HG03558 (cell line): ENCODE measurements around the gene DUSP22.
"Not testable (repeated sequence)": the region's sequence is repeated elsewhere in the genome, so short reads cannot be mapped to it uniquely, and the experiment has no call there.

Experiments
- ATAC-seq: cut with Tn5 transposase; IDR thresholded peaks from one replicate; pipeline ENCODE4 v1.9.1; 2021; ENCODE audit warnings: moderate number of reproducible peaks; ENCODE audit not compliant: unreplicated experiment; ENCODE audit errors: extremely low read depth

The DUSP22 gene

GRCh38 chr6:373773-374724, 81.8 kb downstream of the DUSP22 start:
- ATAC-seq: no peak

- ATAC-seq: no peak
Observed at GRCh38 chr6:374956-375355, 82.7 kb downstream of the DUSP22 start.

DNA sequence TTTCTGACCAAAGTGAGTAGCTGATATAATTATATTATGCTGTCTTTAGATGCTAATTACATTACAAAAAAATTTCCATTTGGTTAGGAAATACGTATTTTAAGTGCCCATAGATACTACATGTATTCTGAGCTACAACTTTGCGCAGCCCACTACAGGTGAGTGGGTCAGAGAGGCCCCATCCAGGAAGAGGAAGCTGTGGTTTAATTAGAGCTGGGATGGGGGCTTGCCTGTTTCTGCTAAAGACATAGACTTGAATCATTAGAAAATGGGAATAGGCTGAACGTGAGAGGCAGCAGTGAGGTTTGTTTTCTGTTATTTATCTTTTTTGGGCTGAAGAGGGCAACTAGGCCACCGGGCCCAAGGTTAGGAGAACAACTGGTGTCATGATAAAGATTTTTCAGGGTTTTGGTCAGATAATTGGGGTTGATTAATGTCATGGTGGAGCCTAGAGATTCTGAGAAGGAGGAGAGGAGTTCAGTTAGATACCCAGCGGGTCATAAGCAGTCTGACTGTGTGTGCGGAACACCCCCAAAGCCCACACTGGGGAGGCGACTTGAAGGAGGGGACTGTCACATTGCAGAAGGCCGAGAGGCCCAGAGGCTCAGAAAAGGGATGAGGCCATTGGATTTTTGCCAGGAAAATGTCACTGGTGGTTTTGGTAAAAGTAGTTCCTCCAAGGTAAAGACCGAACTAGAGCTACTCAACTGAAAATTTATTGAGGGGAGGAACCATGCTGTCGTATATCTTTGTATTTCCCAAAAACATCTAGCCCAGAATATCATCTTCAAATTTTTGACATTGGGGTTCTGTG, 84.7 kb downstream of the DUSP22 start:
- ATAC-seq: no peak

DNA sequence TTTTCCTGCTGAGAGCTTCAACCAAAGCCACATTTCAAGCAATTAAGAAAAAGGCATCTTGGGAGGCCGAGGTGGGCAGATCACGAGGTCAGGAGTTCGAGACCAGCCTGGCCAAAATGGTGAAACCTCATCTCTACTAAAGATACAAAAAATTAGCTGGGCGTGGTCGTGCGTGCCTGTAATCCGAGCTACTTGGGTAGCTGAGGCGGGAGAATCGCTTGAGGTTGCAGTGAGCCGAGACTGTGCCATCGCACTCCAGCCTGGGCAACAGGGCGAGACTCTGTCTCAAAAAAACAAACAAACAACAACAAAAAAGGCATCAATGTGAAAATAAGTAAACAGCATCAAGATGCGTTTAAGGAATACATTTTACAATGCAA, 85.3 kb downstream of the DUSP22 start:
- ATAC-seq: not testable (repeated sequence)

DNA sequence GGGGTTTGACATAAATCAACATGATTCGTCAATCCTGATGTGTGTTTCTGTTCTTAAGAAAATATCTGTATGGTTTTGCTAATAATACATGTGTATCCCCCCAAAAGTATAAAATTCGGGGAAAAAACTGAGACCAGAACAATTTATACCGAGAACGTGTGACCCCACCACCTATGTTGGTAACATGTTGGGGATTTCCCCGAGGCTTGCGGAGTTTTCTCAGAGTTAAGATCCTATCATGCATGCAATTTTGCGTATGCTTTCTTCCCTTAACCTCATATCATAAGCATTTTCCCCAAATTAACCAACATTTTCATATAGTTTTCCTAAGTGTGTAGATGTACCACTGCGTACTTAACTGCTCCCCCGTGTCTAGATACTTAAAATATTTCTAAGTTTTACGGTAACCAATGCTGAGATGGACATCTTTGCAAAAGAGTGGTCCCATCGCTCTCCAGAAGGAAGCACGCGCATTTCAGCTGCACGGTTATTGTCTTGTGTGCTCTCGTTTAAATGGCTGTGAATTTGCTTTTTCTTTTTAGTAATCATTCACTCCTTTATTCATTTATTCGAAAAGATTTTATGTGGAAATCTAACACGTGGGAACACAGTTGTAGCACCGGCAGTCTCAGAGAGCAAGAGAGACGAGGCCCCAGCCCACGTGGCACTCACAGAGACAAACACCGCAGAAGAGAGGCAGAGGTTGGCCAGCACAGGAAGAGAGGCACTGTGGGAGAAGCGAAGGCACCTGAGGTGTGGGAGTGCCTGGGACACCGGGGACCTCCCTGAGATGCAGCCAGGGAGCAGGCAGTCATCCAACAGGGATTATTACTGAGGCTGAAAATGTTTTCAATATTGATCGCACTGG, 86.0 kb downstream of the DUSP22 start:
- ATAC-seq: no peak

GRCh38 chr6:378958-379409, 86.7 kb downstream of the DUSP22 start:
- ATAC-seq: no peak

- peak; percentile 46 for ATAC-seq
Observed at GRCh38 chr6:379410-380181, 87.3 kb downstream of the DUSP22 start.

DNA sequence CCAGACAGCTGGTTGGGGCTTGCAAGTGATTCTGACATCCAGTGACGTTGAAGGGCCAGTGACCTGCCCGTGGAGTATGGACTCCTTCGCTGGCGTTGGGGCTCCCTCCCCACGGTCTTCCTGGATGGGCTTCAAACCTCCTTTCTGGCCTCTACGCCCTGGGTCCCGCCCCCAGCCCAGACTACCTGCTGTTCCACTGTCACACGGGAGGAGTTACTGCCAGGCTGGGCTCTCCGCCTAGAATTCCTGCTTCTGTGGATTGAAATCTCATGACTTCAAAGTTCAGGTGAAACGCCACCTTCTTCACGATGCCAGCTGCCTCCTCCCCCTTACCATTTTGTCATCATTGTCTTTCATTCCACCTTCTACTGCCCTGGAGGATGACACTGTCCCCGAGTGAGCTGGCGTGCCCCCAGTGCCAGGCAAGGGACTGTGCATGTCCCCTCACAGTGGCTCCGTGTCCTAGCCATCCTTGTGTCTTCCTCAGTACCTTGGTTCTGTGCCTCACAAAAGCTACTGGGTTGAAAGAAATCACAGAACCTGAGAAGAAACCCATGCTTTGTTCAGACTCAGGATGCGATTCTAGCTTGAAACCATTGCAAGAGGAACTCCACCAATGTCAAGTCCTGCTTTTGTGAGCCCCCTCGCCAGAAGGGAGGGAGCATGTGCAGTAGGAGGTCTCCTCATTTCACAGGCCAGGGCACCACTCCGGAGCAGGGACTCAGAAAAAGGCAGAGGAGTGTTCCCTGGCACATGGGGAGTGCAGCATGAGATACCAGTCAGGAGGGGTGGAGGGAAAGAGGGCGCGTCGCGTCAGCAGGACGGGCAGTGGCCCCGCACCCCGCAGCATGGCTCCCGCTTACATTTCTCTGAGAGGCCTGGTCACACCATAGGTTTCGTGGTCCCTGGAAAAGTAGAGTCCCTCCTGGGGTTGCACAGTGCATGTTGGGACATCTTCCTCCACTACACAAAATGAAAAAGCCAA, 88.2 kb downstream of the DUSP22 start:
- no peak for ATAC-seq

DNA sequence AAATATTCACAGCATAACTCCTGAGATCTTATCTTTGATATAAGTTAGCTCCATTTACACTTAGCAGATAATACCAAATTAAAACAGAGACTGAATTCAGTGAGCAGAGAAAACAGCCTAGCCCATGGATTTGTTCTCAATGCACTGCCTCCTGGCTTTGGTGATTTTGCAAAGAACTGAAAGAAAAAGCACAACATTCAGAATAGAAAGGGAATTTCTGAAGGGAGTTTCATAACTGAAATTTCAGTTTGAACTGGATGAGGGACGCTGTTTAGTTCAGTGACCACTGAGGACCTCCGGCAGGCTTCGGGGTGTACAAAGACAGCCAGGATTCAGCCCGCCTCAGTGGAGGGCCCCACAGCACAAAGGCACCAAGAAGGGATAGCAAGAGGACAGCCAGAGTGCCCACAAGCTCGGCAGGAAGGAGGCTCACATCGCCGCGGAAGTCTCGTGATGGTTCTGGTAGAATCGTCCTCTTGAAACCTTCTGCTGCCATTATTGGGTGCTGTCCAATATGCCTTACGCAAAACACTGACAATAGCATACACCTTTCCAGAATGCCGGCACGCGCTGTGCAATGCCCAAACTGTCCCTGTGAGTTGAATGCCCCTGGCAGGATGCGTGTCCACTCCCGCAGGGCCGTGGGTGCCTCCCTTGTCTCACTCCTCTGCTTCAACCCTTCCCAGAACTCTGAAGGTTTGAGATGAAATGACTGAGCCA, 89.6 kb downstream of the DUSP22 start:
- ATAC-seq: no peak

- ATAC-seq: no peak
Observed at GRCh38 chr6:382883-383810, 90.9 kb downstream of the DUSP22 start.

GRCh38 chr6:383856-384255, 91.6 kb downstream of the DUSP22 start:
- no peak for ATAC-seq

- ATAC-seq: no peak
Observed at GRCh38 chr6:384898-385297, 92.6 kb downstream of the DUSP22 start.

DNA sequence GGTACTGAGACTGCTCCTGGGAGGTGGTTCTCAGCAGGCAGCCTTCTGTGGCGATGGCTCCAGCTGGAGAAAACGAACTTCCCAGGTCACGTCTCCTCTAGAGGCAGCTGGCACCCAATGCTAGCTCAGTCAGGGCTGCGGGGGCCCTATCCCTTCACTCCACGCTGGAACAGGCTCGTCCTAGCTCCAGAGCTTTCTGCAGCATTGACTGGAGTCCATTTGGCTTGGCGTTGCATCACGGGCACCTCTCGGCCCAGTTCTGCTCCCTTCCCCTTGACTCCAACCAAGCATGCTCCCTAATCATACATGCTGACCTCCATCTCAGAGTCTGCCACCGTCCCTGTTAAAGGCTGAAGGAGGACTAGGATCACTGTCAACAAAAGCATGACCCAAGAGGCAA, 93.3 kb downstream of the DUSP22 start:
- ATAC-seq: no peak

GRCh38 chr6:386688-387266, 94.5 kb downstream of the DUSP22 start:
- ATAC-seq: no peak

- no peak for ATAC-seq
Observed at GRCh38 chr6:387293-387741, 95.0 kb downstream of the DUSP22 start.

- no peak for ATAC-seq
Observed at GRCh38 chr6:388202-388903, 96.1 kb downstream of the DUSP22 start.
